NT2/D1 (cell line): ENCODE data around the gene PPA1.

Source experiments
- SUZ12 ChIP-seq: IDR thresholded peaks from 2 replicates; pipeline ENCODE4 v1.6.1; 2011; ENCODE audit not compliant: insufficient read length, insufficient read depth; ENCODE audit errors: extremely low read depth
- YY1 ChIP-seq: IDR thresholded peaks from 2 replicates; pipeline ENCODE4 v1.6.1; 2011; ENCODE audit not compliant: insufficient read length, insufficient read depth
- ZNF274 ChIP-seq: IDR thresholded peaks from 2 replicates; pipeline ENCODE4 v1.6.1; 2011; ENCODE audit warnings: mild to moderate bottlenecking, low read depth, low read length

DNA sequence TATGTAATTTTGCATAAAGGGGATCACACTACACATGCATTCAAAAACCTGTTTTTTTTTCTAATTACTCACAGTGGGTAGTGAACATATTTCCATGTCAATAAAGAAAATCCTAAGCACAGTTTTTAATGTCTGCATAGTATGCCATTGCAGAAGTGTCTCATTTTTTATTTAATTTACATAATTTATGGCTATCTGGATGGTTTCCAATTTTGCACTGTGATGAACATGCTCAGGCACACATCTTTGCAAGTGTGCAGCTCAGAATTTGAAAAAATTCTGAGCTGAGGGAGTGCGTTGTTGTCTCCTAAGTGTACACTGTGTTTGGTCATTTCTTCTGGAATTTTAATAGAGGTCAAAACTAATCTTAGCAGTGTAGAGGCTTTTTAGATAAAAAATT, 48.4 kb upstream of the PPA1 start:
- no peak for TF ChIP-seq YY1
- TF ChIP-seq SUZ12 = no peak
- TF ChIP-seq ZNF274 = no peak
